22Rv1 (cell line): Measurements from ENCODE around the gene AMPH.

Source experiments
- H3K27ac ChIP-seq: fragments of 450-650 bp; 2 replicates; pipeline ENCODE4 v1.5.1; 2017
- CTCF ChIP-seq: fragments of 450-650 bp; IDR thresholded peaks from 2 replicates; pipeline ENCODE4 v1.5.1; 2017; ENCODE audit warnings: mild to moderate bottlenecking
- ZFX ChIP-seq: fragments of 450-650 bp; IDR thresholded peaks from 2 replicates; pipeline ENCODE4 v1.6.1; 2017; ENCODE audit warnings: antibody characterized with exemption, borderline replicate concordance

Gene AMPH

GRCh38 chr7:38382684-38383083 is 248.5 kb downstream of the AMPH start:
- TF ChIP-seq CTCF, result no peak
- TF ChIP-seq ZFX, result no peak
- no peak overlapping the region for H3K27ac ChIP-seq

DNA sequence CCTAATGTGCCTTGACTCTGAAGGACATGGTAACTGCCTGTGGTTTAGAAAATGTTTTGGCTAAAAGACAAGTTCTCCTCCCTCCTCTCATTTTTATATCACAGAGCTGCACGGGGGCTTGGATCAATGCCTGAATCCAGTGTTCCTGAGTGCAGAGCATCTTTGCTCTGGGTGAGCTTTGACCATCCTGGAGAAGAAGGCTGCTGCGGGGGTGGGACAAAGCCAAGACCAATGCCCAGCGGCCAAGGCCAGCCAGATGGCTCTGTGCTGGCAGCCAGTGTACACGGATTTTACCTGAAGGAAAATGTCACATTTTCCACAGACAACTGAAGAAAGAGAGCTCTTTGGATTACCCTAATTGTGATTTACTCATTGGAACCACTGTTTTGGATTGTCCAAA is 255.7 kb downstream of the AMPH start:
- TF ChIP-seq CTCF (no peak), ZFX (no peak)

DNA sequence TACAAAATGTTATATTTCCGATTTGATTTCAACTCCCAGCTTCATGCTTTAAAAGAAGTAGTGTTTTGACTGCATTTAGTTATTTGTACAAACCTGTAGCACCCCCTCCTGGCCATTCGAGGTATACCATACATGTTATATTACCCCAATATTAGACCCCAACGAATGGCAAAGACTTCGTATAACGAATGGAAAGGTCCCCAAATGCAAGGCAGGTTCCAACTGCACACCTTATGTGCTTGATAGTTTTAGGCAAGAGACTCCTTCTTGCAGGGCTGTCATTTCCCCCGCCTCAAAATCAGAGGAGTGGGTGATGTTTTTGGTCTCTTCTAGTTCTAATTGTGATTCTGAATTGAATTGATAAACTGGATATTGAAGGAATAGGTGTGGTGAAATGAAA is 256.7 kb downstream of the AMPH start:
- H3K27ac ChIP-seq, result no peak overlapping the region
- no peak for TF ChIP-seq ZFX
- peak; percentile 89 for TF ChIP-seq CTCF

More for the DNA sequence above, 255.7 kb downstream of the AMPH start:
- H3K27ac ChIP-seq, result no peak overlapping the region

DNA sequence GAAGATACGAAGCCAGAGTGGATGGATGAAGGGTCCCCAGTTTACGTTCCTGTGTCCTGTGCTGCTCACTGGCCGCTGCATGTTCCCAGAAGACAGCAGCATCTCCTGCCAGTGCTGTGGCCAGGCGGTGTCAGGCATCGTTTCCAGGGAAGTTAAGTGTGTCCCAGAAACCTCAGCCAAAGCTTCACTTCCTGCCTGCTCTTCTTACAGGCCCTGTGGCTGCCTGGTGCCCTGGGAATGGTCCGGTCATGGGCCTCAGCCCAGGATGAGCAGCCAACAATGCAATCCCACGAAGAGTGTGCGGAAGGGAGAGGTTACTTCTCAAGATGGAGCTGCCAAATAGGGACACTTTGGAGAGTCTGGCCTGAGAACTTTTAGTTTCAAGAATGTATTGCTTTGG is 258.0 kb downstream of the AMPH start:
- TF ChIP-seq CTCF, result no peak
- no peak for TF ChIP-seq ZFX
- no peak overlapping the region for H3K27ac ChIP-seq

GRCh38 chr7:38372290-38372689 is 258.9 kb downstream of the AMPH start:
- TF ChIP-seq CTCF (no peak), ZFX (no peak)
- H3K27ac ChIP-seq, result no peak overlapping the region

DNA sequence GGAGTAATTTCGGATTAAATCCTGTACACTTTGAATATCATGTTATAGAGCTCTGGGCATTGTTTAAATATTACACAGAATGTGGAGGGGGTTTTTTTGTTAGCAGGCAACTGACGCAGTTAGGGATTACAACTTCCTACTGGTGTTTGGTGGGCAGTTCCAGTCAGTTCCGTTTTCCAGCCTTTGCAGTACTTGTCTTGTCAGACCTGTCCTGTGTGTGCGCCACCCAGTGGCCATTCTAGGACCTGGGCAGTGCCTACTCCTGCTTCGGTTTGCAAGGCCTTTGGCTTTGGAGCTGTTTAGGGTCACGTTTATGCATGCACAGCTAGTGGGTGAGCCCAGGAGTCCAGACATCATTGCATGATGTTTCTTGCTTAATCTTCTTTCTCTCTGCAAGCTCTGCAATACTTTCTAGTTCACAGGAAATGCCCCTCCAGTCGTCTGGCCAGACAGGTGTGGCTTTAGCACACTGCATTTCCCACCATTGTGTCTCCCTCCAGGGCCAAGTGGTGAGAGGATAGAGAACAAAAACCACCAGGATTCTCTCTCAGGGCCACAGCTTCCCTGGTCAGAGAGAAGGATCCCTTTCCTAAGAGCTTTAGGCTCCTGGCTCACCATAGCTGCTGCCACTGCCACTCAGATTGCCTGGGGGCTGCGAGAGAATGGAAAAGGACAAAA is 261.2 kb downstream of the AMPH start:
- H3K27ac ChIP-seq, result no peak overlapping the region
- peak; percentile 99 for TF ChIP-seq CTCF
- TF ChIP-seq ZFX, result no peak

GRCh38 chr7:38368191-38368605 is 263.0 kb downstream of the AMPH start:
- TF ChIP-seq CTCF, result peak; percentile 99
- TF ChIP-seq ZFX, result no peak
- H3K27ac ChIP-seq, result no peak overlapping the region
